Ovary (tissue), 3 donors: ENCODE results near the gene SRGAP3.

Source experiments
- EP300 ChIP-seq: sonication (generic); formaldehyde crosslinking; IDR thresholded peaks from one replicate; pipeline ENCODE4 v1.6.1; 2017; ENCODE audit warnings: antibody characterized with exemption
- POLR2A ChIP-seq: fragments of 450-650 bp; IDR thresholded peaks from one replicate; pipeline ENCODE4 v1.6.1; 2017; ENCODE audit warnings: antibody characterized with exemption, mild to moderate bottlenecking, moderate library complexity
- TF ChIP-seq, protein P1 (sequence below), 3 donors: fragments of 450-650 bp in 2 of 3; fragments of 200-600 bp in 1 of 3; IDR thresholded peaks; one replicate each; pipeline versions ENCODE4 v1.5.1 to v1.8.0; 2016 to 2022; ENCODE audit warnings: antibody characterized with exemption in 3 of 3, mild to moderate bottlenecking in 1 of 3
- donor health status: DM: no; HTN: no; CAD: no.

GRCh38 chr3:9110316-9110715 lies 139.1 kb downstream of the SRGAP3 start:
- TF ChIP-seq, protein P1, sequence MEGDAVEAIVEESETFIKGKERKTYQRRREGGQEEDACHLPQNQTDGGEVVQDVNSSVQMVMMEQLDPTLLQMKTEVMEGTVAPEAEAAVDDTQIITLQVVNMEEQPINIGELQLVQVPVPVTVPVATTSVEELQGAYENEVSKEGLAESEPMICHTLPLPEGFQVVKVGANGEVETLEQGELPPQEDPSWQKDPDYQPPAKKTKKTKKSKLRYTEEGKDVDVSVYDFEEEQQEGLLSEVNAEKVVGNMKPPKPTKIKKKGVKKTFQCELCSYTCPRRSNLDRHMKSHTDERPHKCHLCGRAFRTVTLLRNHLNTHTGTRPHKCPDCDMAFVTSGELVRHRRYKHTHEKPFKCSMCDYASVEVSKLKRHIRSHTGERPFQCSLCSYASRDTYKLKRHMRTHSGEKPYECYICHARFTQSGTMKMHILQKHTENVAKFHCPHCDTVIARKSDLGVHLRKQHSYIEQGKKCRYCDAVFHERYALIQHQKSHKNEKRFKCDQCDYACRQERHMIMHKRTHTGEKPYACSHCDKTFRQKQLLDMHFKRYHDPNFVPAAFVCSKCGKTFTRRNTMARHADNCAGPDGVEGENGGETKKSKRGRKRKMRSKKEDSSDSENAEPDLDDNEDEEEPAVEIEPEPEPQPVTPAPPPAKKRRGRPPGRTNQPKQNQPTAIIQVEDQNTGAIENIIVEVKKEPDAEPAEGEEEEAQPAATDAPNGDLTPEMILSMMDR (IDR thresholded peaks at IDR 0.05): no peak
- TF ChIP-seq POLR2A (no peak), EP300 (no peak)
